ENCODE results near the gene NUP205.

GRCh38 chr7:135645296-135645904 is 87.7 kb downstream of the NUP205 start:
- TF ChIP-seq, protein P1, sequence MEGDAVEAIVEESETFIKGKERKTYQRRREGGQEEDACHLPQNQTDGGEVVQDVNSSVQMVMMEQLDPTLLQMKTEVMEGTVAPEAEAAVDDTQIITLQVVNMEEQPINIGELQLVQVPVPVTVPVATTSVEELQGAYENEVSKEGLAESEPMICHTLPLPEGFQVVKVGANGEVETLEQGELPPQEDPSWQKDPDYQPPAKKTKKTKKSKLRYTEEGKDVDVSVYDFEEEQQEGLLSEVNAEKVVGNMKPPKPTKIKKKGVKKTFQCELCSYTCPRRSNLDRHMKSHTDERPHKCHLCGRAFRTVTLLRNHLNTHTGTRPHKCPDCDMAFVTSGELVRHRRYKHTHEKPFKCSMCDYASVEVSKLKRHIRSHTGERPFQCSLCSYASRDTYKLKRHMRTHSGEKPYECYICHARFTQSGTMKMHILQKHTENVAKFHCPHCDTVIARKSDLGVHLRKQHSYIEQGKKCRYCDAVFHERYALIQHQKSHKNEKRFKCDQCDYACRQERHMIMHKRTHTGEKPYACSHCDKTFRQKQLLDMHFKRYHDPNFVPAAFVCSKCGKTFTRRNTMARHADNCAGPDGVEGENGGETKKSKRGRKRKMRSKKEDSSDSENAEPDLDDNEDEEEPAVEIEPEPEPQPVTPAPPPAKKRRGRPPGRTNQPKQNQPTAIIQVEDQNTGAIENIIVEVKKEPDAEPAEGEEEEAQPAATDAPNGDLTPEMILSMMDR (IDR thresholded peaks at IDR 0.05): peak; percentile 79
- TF ChIP-seq POLR2AphosphoS5 (IDR thresholded peaks at IDR 0.05; ENCODE audit: low read depth, low read length): no peak
- TF ChIP-seq, protein P2, sequence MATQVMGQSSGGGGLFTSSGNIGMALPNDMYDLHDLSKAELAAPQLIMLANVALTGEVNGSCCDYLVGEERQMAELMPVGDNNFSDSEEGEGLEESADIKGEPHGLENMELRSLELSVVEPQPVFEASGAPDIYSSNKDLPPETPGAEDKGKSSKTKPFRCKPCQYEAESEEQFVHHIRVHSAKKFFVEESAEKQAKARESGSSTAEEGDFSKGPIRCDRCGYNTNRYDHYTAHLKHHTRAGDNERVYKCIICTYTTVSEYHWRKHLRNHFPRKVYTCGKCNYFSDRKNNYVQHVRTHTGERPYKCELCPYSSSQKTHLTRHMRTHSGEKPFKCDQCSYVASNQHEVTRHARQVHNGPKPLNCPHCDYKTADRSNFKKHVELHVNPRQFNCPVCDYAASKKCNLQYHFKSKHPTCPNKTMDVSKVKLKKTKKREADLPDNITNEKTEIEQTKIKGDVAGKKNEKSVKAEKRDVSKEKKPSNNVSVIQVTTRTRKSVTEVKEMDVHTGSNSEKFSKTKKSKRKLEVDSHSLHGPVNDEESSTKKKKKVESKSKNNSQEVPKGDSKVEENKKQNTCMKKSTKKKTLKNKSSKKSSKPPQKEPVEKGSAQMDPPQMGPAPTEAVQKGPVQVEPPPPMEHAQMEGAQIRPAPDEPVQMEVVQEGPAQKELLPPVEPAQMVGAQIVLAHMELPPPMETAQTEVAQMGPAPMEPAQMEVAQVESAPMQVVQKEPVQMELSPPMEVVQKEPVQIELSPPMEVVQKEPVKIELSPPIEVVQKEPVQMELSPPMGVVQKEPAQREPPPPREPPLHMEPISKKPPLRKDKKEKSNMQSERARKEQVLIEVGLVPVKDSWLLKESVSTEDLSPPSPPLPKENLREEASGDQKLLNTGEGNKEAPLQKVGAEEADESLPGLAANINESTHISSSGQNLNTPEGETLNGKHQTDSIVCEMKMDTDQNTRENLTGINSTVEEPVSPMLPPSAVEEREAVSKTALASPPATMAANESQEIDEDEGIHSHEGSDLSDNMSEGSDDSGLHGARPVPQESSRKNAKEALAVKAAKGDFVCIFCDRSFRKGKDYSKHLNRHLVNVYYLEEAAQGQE (IDR thresholded peaks at IDR 0.05; ENCODE audit: insufficient read depth in 1 of 2, low read depth in 2 of 2, low read length in 1 of 2): no peak

All from Panc1 (cell line).